ENCODE data around the gene NCK2.

The NCK2 gene

DNA sequence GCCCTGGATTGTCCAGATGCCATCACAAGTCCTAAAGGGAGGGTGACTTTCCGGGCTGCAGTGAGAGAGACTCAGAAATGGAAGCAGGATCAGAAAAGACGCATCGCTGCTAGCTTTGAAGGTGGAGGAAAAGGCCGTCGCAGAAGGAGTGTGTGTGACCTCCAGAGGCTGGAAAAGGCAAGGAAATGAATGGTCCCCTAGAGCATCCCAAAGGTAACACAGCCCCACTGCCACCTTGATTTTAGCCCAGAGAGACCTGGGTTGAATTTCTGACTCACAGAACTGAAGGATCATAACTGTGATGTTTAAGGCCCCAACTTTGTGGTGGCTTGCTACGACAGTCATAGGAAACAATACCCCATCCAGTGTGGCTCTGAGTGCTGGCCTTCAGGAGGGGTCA is 8.6 kb upstream of the NCK2 start:
- no peak for DNase-seq (ENCODE audit: low read depth in 2 of 2)

DNA sequence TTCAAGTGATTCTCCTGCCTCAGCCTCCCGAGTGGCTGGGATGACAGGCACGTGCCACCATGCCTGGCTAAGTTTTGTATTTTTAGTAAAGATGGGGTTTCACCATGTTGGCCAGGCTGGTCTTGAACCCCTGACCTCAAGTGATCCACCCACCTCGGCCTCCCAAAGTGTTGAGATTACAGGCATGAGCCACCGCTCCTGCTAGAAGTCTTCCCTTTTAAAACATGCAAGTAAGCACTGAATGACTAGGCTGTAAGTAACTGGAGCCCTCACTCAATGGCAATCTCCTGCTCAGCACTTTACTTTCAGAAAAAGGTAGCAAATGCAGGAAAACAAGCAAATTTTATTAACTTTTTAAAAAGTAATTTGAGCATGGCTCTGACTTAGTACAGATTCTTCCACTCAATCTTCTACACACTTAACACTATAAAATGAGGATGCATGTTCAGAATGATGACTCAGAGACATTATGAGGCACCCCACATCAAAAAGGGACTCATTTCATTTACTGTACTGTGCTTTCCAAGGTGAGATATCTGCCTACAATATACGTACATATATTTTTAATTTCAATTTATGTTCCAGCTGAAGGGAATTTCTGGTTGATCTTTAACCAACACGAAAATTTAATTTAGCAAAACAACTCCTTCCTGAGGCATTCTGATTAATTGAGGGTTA is 6.6 kb upstream of the NCK2 start:
- no peak for DNase-seq (ENCODE audit: low read depth in 2 of 2)

DNA sequence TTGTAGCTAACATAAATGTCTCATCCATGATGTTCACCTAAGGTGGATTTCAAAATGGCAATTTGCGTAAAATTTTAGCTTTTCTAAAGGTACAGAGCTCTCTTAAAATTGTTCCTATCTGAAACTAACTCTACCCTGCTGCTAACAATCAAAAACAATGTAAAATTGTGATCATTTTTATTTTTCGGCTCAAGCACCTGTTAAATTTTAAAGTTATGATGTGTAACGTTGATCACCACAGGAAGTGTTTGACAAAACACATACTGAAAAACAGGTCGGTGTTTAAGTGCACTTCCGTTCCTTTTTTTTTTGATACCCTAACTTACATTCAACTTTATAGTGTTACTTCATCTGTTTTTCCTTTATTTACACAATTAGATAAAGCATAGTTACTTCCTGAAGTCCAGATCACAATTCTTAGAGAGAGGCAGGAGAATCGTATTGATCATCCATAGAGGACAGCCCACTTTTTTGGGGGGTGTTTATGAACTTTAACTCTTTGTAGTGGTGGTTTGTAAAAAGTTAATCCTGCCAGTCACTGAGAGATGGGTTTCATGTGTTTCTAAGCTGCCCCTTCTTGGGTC is 6.0 kb upstream of the NCK2 start:
- DNase-seq (ENCODE audit: low read depth in 2 of 2), result no peak

DNA sequence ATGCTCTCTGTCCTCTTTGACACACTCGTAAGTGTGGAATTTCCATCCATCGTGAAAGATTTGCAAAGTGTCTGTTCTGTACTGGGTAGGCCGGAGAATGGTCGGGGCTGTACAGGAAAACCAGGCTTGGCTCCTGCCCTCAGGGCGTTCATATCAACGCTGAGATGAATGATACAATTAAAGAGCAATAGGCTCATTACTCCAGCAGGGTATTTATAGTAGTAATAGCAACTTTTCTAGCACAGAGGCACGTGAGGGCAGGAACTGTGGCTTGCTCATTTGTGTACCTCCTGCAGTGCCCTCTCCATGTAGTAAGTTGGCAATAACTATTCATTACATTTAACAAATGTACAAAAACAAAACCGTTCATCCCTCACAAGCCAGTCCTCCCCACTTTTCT is 5.3 kb upstream of the NCK2 start:
- no peak for DNase-seq (ENCODE audit: low read depth in 2 of 2)

DNA sequence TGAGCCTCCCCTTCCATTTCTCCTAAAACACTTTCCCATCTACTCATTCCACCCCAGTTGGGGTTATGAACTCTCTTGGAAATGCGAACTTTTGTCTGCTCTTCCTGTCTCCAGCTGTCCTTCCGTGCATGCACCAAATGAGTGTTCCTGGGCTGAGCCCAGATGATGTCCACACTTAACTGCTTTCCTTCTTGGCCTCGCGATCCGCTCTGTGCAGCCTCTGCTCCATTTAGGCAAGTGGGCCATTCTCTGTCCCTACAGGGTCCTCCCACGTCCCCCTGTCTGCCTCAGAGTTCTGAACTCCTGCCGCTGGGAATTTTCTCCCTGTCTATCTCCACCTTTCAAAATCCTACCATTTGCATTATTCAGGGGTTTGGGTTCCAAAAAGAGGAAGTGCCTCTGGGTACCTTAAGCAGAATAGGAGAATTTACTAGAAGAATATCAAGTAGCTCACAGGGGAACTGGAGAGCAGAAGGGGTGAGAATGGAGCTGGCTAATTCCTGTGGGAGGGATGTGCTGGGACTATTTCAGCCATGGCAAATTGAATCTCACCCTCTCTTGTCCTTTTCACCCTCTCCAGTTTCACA is 4.7 kb upstream of the NCK2 start:
- DNase-seq (ENCODE audit: low read depth in 2 of 2), result no peak

DNA sequence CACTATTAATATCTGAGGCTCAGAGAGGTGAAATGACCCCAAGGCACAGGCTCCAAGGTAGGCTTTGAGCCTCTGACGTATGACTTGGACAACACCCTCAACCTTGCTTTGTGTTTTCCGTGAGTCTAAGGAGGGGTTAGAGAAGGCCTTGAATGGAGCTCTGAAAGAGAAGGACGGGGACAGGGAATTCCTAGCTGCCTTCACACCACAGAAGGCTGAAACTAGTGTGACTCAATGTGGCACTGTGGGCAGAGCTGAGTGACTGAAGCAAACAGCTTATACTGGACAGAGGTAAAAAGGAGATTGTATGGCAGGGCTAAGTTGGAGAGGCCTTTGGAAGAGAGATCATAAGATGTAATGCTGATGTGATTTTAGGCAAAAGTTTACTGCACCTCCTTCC is 3.5 kb upstream of the NCK2 start:
- no peak for DNase-seq (ENCODE audit: low read depth in 2 of 2)

DNA sequence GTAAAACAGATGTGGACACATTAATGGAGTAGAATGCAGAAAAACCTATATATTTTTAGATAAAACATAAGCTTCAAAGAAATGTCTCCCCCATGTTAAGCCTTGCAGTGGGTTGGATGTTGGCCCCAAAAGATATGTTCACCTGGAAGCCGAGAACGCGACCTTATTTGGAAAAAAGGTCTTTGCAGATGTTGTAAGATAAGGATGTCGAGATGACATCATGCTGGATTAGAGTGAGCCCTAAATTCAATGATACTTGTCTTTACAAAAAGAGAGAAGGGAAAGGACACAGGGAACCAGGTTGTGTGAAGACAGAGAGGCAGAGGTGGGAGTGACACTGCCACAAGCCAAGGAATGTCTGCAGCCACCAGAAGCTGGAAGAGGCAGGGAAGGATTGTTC is 3.1 kb upstream of the NCK2 start:
- DNase-seq (ENCODE audit: low read depth in 2 of 2), result no peak

DNA sequence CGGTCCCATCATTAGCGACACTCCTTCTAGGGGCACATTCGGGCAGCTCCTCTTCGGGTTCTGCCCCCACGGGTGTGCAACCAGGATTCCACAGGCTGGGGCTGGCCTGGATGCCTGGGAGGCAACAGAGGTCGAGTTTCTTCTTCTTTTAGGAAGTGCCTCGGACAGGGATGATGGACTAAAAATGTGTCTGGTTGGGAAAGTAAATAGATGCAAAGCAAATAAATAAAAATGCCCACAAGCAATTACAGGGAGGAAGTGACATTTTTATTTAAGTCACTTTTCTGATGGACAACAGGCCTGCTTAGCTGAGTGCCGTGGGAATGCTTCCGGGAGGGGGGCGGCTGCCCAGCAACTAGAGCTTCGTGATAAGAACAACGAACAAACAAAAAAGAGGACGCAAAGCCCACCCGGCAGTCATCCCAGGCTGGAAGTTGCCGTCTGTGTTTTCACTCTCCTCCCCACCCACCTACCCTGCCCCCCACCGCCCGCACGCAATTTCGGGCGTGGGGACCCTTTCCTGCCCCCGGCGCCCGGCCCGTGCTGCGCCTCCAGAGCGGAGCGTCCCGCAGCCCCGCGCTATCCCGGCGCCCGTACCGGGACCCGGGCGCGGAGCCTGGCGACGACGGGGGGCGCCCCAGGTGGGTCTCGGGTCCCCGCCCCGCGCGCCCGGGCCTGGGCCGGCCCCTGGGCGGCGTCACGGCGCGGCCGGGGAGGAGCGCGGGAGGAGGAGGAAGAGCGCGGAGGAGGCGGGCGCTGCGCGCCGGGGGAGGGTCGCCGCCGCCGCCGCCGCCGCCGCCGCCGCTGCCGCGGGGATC is 412 bp upstream of the NCK2 start:
- DNase-seq (ENCODE audit: low read depth in 2 of 2), result peak; percentile 50 to 59

DNA sequence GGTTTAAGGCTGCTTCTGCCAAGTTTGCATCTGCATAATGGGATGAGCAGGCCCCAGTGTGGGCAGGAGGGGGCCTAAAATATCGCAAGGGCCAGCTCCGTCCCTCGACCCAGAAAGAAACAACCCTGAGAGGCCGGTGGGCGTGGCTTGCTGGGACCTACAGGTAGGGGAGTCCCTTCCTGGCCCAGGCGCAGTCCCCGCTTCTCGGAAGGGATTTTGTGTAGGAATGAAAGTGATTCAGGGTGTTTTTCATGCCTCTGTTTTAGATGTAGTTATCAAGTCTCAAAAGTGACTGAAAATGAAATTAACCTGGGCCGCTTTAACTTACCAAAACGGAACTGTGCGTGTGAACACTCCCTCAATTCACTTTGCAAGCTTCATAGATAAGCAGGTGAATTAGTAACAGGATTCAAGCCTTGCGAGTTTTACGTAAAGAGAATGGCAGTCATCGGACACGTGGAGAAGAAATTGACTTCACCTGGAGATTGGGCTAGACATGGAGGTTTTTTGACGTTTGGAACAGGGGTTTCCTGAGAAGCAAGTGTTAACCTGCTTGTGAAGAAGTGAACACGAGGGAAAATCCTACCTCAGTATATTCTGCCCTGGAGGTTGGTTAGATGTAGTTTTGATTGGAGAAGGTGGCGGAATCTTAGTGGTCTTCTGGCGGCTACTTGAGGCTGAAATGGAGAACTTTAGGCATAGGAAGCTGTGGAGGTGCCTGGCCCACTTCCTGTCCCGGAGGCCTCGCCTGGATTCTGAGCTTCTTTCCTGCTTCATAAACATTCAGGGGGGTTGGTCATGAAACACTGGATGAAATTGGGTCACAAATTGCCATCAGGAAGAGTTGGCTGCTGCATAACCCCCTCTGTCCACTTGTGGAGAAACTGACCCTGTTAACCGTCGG is 1.7 kb downstream of the NCK2 start:
- DNase-seq (ENCODE audit: low read depth in 2 of 2), result peak; percentile 83 to 92

DNA sequence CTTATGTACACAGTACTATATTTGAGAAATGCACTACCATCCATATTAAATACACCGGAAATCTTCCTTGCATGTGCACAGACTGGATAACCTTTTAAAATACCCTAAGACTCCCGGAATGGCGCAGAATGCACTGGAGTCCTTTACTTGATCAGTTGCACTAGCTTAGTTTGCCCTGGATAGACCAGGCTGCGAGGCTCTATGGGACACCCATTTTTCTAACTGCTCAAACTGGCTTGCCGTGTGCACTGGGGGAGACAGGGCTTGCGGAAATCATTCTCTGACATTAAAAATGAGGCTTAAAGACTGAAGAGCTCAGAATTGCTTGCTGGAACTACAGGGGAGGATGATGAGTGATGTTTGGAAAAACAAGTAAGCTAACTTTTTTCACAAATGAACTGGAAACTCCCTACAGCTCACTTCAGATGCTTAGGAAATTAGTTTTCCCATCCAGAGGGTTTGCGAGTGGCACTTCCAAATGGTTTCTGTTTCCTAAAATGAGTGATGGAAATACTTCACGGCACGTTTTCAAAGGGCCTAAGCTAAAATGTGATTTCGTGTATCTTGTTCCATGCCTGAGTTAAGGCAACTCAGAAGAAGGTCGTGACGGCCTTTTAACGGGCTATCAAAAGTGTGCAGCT is 2.7 kb downstream of the NCK2 start:
- no peak for DNase-seq (ENCODE audit: low read depth in 2 of 2)

DNA sequence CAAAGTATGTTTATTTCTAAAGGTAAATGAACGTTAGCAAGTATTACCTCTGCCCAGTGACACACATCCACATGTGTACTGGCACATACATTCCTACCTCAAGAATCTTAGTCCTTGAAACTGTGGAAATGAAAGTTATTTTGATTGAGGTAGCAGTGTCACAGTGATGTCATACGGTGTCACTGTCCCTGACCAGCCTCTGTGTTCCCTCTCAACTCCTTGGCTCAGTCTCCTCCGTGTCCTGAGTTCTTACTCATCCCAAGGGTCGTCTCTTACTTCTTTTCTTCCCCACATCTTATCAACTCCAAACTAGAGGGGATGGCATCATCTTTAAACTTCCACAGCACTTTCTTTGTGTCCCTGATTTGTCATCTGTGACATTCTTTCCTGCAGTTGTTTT is 3.3 kb downstream of the NCK2 start:
- DNase-seq (ENCODE audit: low read depth in 2 of 2), result no peak

DNA sequence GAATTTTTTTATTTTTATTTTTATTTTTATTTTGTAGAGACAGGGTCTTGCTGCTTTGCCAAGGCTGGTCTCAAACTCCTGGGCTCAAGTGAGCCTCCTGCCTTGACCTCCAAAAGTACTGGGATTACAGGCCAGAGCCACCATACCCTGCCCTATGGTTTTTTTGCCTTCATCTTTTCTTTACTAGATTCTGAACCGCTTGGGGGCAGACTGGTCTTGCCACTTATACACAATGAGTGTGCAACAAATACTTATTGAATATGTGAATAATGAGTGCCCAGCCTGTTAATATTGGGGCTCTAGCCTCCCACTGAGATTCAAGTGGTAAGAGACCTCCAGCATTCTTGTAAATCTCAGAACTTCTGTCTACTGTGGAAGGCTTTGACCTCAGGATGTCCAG is 3.9 kb downstream of the NCK2 start:
- no peak for DNase-seq (ENCODE audit: low read depth in 2 of 2)

DNA sequence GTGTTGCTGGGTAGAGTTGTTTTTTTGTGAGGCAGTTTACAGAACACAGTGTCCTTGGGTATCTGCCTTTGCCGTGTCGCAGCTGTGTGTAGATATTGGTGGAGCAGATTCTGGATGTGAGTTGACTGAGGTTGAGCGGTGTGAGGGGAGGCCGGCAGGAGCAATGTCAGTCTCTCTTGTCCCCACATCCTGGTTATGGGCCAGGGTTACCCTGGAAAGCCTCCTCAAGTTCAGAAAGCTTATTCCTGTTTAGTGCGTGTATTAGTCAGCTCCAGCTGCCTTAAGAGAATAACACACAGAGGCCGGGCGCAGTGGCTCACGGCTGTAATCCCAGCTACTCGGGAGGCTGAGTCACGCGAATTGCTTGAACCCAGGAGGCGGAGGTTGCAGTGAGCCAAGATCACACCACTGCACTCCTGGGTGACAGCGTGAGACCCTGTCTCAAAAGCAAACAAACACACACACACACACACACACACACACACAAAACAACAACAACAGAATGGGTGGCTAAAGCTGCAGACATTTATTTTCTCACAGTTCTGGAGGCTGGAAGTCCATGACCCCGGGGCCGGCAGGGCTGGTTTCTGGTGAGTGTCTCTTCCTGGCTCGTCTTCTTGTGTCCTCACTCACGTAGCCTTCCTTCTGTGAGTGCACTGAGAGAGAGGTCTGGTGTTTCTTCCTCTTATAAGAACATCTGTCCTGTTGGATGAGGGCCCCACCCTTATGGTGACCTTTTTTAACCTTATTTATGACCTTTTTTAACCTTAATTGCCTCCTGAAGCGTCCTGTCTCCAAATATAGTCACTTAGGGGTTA is 5.1 kb downstream of the NCK2 start:
- no peak for DNase-seq (ENCODE audit: low read depth in 2 of 2)

DNA sequence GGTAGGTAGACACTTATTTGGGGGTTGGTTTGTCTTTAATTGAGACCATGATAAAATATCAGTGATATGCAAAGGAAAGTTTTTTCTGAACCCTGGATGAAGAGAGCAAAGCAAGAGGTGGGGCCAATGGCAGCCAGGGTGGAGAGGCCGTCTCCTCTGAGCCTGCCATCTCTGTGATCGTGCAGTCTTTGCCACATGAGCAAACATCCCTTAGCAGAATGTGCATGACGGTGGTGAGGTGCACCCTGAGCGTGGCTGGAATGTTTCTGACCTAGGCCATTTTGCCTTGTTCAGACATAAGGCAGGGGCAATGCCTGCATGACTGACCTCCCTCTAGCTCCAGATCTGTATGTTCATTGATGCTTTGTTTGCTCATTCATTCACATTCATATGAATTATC is 6.0 kb downstream of the NCK2 start:
- DNase-seq (ENCODE audit: low read depth in 2 of 2), result no peak

DNA sequence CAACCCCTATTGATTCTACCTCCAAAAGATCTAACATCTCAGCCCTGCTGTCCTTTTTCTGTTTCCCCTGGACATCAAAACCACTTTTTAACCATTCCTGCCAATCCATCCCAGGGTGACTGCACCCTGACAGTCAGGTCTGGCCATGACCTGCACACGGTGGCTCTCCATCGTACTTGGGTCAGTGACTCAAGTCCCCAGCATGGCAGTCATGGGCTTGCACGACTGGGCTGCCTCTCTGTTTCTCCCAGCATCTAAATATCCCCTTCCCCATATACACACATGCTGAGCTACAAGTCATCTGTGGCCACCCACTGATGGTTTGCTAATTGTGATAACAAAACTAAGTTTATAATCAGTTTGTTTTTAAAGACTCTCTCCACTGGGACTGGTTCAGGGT is 6.6 kb downstream of the NCK2 start:
- DNase-seq (ENCODE audit: low read depth in 2 of 2), result no peak

DNA sequence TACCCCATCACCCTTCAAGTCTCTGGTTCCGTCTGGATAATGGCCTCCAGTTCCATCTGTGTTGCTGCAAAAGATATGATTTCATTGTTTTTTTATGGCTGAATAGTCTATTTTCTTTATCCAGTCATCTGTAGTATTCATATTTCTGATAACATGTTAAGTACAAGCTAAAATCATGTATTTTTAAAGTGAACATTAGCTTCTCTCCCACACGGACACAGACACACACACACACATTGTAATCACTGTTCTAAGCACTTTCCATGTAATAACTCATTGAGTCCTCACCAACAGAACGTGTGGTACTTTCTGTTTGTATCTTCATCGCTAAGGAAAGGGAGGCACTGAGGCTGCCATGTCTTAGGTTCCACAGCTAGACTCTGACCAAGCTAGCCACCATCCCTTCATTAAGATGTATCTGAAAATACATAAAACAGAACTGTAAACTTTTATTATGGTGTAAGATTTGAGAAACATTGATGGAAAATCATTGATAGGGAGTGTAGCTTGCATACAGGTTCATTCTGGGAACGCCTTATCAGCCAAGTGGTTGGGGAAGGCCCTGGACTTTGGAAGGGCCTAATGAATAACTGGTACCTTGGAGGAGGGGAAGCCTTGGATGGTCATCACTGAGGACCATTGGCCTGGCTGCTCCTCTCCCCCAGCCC is 8.1 kb downstream of the NCK2 start:
- no peak for DNase-seq (ENCODE audit: low read depth in 2 of 2)

DNA sequence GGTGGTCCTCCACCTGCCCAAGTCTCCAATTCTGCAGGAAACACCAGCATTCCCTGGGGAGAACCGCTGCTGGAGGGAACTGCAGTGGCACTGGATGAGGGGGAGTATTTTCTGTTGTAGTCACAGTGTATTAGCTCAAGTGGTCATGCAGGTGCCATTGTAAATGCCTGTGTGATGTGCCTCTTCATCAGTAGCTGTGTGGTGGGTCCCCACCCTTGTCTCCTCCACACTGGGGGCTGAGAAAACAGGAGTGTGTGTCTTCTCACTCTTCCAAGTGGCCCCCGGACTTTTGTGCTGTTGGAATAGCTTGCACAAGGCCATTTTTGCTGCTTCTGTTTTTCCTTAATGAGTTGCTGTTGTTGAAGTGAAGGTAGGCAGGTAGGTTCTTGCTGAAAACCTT is 8.7 kb downstream of the NCK2 start:
- no peak for DNase-seq (ENCODE audit: low read depth in 2 of 2)

DNA sequence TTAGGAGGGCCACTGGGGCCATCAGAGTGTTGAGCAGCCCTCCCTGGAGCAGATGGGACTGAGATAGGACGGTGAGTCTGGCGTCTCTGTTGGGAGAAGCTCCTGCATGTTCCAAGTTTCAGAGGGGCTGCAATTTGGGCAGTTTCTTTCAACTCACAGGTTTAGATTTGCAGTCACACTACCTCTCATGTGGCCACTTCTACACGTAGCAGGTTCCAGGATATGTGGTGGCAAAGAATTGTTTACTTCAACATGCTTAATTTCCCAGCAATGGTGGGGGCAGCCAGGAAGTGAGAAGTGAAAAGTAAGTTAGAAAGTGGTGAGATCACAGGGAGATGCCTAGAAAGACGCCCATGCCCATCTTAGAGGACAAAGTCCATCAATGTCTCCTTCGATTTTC is 9.3 kb downstream of the NCK2 start:
- DNase-seq (ENCODE audit: low read depth in 2 of 2), result no peak

DNA sequence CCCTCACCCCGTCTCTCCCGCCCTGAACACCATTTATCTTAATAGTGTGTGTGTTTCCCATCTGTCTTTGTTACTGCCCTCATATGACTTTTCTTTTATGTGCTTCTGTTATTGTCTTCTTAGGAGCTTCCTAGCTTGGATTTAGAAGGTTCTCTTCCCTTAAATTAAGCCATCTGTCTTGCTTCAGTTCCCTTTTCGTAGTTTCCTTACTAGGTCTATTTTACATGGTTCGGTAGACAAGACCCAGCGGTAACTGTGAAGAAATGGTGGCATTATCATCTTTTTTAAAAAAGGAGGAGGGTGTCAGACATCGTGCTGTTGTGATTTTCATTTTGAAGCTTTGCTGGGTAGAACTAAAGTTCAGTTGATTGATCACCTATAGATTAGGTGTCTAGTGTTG is 10.3 kb downstream of the NCK2 start:
- no peak for DNase-seq (ENCODE audit: low read depth in 2 of 2)

DNA sequence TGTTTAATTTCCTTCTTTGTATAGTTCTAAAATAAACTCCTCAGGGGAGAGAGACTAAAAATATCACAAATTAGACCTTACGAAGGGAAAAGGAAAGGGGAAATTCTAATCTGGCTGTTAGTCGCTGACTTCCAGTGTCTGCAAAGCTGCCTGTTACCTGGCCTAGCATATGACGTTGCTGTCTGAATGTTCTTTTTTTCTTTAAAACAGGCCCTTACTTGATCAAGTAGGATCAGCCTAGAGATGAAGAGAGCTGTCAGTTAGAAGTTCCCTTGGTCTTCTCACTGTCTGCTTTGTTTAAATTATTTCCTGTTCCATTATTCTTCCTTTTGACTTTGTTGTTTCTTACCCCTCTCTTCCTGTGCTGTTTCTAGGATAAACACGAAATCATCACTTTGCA is 11.2 kb downstream of the NCK2 start:
- no peak for DNase-seq (ENCODE audit: low read depth in 2 of 2)
